GM19023 (cell line): Measurements from ENCODE around the gene PCGF5.
"Not testable (repeated sequence)": the region's sequence is repeated elsewhere in the genome, so short reads cannot be mapped to it uniquely, and the experiment has no call there.

Experiments
- ATAC-seq: cut with Tn5 transposase; IDR thresholded peaks from one replicate; pipeline ENCODE4 v1.9.1; 2021; ENCODE audit warnings: mild to moderate bottlenecking, moderate library complexity; ENCODE audit not compliant: unreplicated experiment

Gene PCGF5

DNA sequence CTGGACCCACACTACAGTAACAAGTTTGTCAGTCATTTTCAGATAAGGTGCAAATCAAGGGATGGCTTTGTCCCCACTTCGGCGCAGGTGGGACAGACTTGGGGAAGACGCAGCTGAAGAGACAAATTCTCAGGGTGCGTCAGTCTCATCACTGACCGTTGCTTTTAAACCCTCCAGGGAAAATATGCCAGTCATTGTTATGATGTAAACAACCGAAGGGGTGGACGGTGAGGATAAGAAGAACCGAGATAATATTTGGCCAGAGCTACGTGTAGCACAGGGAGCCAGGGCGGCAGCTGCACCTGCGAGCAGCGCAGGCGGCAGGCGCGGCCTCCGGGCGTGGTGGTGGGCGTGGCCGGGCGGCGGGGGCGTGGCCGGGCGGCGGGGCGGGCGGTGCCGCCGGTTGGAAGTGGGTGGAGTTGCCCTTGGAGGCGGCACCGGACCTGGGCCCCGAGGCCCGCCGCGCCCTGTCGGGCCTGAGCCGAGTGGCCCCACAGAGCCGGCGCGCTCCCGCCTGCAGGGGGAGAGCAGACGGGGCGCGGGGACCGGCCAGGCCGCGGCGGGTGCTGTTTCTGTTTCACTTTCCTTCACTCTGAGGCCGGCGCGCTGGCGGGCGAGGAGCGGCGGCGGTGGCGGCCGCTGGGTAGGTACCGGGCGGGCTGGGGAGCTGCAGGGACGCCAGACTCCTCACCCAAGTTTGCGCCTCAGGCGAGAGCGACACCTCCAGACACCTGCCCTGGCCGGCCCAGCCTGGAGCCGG lies at the start of gene PCGF5:
PCGF5 (plus strand) TSS at position 470 of the 760 bp plus-strand sequence. CDS start 2,209 bp downstream, outside the sequence.
- ATAC-seq = peak; percentile 95

GRCh38 chr10:91171485-91171884 lies 49.0 kb upstream of the PCGF5 start:
- ATAC-seq = no peak

- no peak for ATAC-seq
Observed at GRCh38 chr10:91172348-91172747, 48.1 kb upstream of the PCGF5 start.

DNA sequence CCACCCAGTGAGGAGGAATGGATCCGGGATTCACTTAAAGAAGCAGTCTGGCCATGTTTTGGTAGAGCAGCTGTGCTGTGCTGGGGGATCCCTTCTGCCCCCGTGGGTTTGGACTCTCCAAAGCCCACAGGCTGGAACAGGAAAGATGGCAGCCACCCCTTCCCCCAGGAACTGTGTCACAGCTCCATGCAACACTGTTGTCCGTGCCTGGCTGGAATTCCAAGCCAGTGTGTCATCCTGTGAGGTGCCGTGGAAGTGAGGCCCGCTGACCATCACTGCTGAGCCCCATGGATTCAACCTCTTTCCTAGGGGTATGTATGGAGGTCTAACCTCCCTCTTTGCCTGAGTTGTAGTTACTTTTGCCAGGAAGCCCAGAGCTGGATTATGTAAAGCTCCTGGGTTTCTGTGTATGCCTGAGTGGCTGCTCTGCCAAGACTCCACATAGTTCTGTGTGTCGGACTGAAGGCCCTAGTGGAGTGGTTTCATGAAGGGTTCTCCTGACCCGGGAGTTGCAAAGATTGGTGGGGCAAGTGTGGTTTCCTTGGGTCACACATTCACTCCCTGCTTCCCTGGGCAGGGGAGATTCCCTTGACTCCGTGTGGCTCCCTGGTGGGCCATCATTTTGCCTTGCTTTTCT lies 35.1 kb upstream of the PCGF5 start:
- ATAC-seq = no peak

DNA sequence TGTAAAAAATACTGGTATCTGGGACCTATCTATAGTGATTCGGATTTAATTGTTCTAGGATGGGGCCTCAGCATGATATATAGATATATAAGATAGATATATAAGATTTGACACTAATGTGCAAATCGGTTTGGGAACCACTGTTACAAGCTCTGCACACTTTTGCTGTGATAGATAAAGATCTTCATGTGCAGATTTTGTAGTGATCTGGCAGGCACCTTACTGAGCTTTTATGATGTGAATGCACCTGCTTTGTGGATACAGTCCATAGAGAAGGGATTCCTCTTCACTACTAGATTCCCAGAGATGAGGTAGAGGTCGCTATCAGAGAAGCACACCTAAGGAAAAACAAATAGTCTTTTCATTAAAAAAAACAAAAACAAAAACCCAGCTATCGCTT lies 33.3 kb upstream of the PCGF5 start:
- ATAC-seq = no peak

GRCh38 chr10:91188010-91188409 lies 32.5 kb upstream of the PCGF5 start:
- not testable (repeated sequence) for ATAC-seq

DNA sequence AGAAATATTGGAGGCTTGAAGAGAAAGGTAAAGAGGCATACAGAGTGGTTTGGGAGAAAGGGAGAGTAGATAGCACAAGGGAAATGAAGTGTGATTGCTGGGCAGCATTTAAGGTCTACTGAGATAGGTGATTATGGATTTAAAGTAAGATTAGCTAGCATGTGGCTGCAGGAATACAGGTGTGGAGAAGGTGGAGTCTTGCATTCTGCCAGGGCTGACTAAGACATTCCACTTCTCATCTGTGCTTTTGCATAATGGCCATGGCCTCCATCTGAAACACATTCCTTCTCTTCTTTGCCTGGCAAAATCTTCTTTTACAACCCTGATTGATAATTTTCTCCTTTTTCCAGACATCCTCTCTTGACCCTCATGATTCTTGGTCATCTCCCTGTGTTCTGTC lies 31.6 kb upstream of the PCGF5 start:
- no peak for ATAC-seq

DNA sequence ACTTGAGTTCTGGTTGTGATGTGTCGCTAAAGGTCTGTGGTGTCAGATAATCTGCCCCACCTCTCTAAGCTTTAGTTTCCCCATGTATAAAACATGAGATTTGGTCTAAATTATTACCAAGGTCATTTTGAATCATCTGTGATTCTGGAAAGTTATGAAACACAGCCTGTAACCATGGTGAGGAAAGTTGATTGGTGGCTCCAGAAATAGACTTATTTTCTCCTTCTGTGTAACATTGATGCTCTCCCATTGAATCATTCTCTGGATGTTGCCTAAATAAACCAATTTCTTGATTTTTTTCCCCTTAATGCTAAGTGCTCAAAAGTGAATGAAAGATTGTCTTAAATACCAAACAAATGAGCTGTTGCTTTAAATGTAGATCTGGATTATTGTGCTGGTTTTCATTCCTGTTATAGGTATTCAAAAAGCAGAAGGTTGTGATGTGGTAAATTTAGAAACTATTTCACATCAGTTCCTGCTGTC lies 30.0 kb upstream of the PCGF5 start:
- no peak for ATAC-seq

- ATAC-seq = peak; percentile 72
Observed at GRCh38 chr10:91190876-91191583, 29.4 kb upstream of the PCGF5 start.

DNA sequence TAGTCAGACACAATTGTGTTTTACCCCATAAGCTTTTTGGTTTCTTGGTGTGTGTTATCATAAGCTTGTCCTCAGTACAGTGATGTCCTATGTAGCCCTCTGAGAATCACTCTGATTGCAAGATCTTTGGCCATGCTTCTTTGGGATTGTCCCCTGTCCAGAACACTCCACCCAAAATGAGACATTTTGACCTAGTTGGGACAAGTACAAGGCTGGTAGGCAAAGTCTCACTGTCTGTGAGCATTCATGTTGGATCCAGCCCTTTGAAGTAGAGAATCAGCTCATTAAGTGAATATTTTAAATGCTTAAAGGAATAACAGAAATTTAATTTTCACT lies 28.9 kb upstream of the PCGF5 start:
- ATAC-seq = no peak

DNA sequence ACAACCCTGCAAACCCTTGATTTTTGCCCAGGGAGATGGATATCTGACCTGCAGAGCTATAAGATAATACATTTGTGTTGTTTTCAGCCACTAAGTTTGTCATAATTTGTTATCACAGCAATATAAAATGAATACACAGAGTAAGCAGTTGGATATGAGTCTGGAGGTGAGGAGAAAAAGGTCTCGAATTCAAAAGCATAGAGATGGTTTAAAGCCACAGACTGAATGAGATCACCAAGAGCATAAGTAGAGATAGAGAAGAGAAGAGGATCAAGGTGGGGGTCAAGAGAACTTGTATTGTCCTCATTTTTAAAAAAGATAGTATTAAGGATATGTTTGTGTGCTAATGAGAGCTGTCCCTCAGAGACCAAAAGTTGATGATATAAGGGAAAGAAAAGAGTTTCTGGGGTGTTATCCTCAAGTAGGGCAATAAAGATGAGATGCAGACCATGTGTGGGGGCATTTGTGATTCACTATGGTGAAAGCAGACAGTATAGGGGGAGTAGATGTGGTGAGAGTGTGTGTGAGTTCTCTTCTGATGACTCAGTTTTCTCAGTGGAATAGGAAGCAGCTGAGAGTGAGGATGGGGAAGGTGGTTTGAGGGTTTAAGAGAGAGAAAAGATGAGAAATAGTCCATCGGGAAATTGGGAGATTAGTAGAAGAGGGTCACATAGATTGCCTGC lies 25.8 kb upstream of the PCGF5 start:
- ATAC-seq = no peak

DNA sequence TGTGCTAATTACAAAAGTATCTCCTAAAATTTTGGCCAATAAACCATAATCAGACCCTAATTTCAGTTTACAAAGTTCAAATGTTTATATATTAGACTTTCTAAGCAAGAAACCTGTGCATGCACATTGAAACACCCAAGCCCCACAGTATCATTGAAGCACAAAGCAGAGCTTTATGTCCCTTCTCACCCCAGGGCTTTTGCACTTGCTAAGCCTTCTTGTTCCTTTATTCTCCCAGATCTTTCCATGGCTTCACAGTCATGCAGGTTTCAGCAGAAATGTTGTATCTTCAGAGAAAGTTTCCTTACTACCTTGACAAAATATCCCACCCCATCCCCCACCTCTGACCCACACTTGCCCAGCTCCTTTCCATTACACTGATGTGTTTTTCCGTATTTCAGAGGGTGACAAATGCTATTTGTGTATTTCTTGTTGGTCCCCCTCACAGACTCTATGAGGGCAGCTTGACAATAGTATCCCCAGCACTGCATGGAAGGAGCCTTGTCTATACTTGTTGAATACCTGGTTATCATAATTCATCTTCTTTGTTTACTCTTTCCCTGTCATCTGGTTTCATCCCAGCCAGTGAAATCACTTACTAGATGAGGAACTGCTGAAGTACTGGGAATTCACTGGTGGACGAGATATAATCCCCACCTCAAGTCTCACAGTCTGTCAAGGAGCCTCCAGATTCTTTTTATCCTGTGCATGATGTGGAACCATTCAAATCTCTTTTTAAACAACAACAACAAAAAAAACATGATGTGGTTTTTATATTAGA lies 24.0 kb upstream of the PCGF5 start:
- no peak for ATAC-seq

GRCh38 chr10:91197127-91197526 lies 23.3 kb upstream of the PCGF5 start:
- ATAC-seq = no peak

DNA sequence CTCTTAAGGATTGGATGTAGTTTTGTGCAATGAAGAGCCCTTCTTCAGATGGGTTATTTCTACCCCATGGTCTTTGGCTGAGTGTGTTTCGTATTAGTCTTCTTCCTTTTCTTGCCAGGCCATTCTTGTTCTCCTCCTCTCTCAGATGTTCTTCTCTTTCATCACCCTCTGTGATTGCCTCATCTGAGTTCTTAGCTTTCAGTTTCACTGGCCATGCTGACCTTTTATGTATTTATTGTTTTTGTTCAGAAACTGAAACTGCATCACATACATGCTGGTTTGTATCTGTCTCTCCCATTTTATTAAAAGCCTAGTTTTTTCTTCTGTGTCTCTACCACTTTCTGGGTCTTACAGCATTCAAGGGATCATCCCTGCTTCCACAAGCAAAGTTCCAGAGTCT lies 21.7 kb upstream of the PCGF5 start:
- ATAC-seq = peak; percentile 71

DNA sequence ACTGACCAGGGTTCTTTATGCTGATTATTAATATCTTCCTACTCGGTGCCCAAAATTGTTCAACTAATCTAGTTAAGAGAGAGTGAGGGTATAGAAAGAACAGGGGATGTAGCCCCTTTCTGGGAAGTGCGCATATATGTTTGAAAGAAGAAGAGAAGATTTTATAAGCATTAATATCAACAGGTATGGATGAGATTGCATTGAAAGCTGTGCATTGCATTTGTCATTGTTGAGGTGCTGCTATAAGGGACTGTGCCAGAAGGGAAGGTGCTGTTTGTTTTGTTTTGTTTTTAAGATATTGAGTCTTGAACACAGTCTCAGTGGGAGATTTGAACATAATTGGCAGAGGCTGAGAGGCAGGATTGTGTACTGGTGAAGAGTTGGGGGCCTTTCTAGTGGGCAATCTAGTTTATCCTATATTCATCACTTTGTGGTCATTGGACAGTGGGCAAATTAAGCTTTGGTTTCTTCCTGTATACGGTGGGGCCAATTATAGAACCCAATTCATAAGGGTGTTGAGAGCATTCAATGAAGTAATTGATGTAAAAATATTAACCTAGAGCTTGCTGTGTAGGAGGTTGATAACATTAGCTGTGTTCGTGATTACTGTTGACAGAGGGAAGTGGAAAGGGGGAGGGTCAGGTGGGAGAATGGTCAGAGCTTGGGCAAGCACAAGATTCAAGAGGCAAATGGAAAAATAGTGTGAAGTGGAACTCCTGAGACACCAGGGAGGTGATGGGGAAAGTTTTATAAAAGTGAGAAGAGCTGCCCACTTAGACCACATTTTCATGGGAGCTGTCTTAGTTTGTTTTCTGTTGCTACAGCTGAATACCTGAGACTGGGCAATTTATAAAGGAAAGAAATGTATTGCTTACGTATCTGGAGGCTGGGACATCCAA lies 19.9 kb upstream of the PCGF5 start:
- no peak for ATAC-seq

DNA sequence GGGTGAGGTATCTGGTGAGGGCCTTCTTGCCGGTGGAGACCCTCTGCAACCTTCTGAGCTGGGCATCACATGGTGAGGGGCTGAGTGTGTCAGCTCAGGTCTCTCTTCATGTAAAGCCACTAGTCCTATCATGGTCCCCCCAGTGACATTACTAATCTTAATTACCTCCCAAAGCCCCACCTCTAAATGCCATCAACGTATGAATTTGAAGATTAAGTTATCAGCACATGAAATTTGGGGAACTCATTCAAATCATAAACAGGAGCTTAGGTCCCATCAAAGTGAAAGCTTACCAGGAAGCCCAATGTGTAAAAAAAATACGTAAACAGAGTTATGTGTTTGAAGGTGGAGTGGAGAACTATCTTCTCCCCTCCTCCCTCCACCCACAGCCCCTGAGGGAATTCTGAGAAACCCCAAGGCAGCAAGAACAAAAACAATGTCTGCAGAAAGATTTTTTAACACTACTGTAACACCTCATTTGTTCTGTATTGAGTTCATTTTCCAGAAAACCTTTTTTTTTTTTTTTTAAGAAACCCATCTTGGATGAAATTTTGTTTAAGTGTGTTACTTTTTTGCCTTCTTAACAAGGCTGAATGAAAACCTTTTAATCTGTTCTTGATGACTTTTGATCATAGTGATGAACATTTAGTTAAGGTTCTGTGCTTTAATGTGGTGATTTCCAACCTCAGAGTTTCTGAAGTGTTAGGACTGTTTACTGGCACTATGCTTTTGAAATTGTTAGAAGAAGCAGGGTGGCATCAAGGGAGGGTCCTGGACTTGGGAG lies 19.1 kb upstream of the PCGF5 start:
- no peak for ATAC-seq

DNA sequence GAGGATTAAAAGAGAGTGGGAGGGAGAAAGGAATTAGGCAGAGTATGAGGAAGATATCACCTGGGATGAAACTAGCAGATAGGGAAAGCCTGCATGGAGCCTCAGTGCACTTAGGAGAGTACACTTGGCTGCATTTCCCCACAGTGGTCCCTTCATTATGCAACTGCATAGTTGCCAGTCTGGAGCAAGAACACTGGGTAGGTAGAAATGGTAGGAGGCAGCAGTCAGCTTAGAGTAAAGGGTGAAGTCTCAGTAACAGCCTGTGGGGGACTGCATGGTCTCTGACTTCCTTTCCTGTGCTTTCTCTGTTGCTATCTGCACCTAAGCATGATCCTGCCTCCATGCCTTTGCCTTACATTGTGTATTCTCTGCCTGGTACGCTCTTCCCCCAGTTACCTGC lies 14.0 kb upstream of the PCGF5 start:
- ATAC-seq = peak; percentile 47

DNA sequence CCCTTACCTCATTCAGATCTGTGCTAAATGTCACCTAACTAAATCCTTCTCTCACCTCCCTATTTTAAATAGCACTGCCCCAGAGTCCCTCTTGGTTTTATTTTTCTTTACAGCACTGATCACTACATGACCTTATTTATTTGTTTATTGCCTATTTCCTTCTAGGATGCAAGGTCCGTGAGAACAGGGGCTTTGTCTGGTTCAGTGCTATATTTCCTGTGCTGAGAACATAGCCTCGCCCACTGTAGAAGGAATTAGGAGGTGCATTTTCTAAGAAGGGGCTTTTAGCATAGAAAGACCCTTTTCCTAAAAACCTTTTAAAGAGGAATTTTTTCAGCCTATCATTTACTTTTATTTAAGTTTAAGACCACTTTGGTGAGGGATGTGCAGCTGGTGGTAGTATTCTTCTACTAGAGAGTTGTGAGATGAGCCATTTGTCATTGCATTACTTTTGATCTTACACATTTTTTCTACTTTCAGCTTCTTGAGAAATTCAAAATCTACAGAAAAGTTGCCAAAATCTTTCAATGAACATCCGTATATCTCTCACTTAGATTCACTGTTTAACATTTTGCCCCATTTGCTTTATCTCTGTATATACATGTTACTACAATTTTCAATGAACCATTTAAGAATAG lies 13.5 kb upstream of the PCGF5 start:
- ATAC-seq = no peak
